Mesendoderm (in vitro differentiated cells): Measurements from ENCODE around the gene MS4A13. TPM values are rescaled to one million over a fixed set of nuclear protein-coding genes. Genes with fewer than 3 reads are reported as not detected.

Source experiments
- DNase-seq: peaks from one replicate; pipeline ENCODE4 v3.0.0; 2013
- H2AK5ac ChIP-seq: 2 replicates; pipeline ENCODE4 v1.6.1; 2013; ENCODE audit warnings: low read length, inconsistent platforms
- H2BK120ac ChIP-seq: 2 replicates; pipeline ENCODE4 v1.6.1; 2013; ENCODE audit warnings: low read depth, mild to moderate bottlenecking, low read length, moderate library complexity, mixed read lengths
- H2BK15ac ChIP-seq: replicated peaks from 2 replicates; pipeline ENCODE4 v1.6.1; 2013; ENCODE audit warnings: low read depth, mild to moderate bottlenecking, moderate library complexity
- H2BK5ac ChIP-seq: 2 replicates; pipeline ENCODE4 v1.6.1; 2013; ENCODE audit warnings: low read length, inconsistent platforms
- H3K18ac ChIP-seq: 2 replicates; pipeline ENCODE4 v1.6.1; 2013; ENCODE audit warnings: mild to moderate bottlenecking, low read length, mixed read lengths
- H3K23ac ChIP-seq: one replicate; pipeline ENCODE4 v1.6.1; 2013; ENCODE audit warnings: low read length
- H3K27ac ChIP-seq: 2 replicates; pipeline ENCODE4 v1.5.1; 2013; ENCODE audit warnings: low read depth, mild to moderate bottlenecking, inconsistent platforms, low read length, moderate library complexity
- H3K27me3 ChIP-seq: 2 replicates; pipeline ENCODE4 v1.6.1; 2013; ENCODE audit warnings: low read length, control low read depth, mild to moderate bottlenecking, inconsistent platforms; ENCODE audit not compliant: insufficient read depth, poor library complexity
- H3K36me3 ChIP-seq: 2 replicates; pipeline ENCODE4 v1.6.1; 2013; ENCODE audit warnings: low read length, inconsistent platforms; ENCODE audit not compliant: control insufficient read depth, insufficient read depth
- H3K4ac ChIP-seq: one replicate; pipeline ENCODE4 v1.6.1; 2013; ENCODE audit warnings: low read depth, mild to moderate bottlenecking, low read length, moderate library complexity
- H3K4me1 ChIP-seq: 2 replicates; pipeline ENCODE4 v1.6.1; 2013; ENCODE audit warnings: low read depth, low read length, inconsistent platforms; ENCODE audit not compliant: control insufficient read depth
- H3K4me2 ChIP-seq: 2 replicates; pipeline ENCODE4 v1.6.1; 2013; ENCODE audit warnings: low read length
- H3K4me3 ChIP-seq: 2 replicates; pipeline ENCODE4 v1.5.1; 2013; ENCODE audit warnings: mild to moderate bottlenecking, low read length
- H3K56ac ChIP-seq: one replicate; pipeline ENCODE4 v1.6.1; 2013; ENCODE audit warnings: low read length
- H3K79me1 ChIP-seq: 2 replicates; pipeline ENCODE4 v1.6.1; 2013; ENCODE audit warnings: low read length, inconsistent platforms
- H3K79me2 ChIP-seq: 2 replicates; pipeline ENCODE4 v1.6.1; 2013; ENCODE audit warnings: mild to moderate bottlenecking, low read length; ENCODE audit not compliant: control insufficient read depth, insufficient read depth
- H3K9ac ChIP-seq: 2 replicates; pipeline ENCODE4 v1.6.1; 2013; ENCODE audit warnings: low read length, inconsistent platforms
- H4K5ac ChIP-seq: one replicate; pipeline ENCODE4 v1.6.1; 2013; ENCODE audit warnings: low read length
- H4K8ac ChIP-seq: one replicate; pipeline ENCODE4 v1.6.1; 2013; ENCODE audit warnings: low read depth, mild to moderate bottlenecking, control low read depth, low read length, moderate library complexity
- WGBS: extraction: QIAGEN DNeasy Blood & Tissue Kit; methylation state at CpG from one replicate; pipeline ENCODE4 v1.1.7; 2013; ENCODE audit warnings: low lambda C conversion rate, missing lambda C conversion rate; ENCODE audit not compliant: insufficient coverage; ENCODE audit errors: extremely low coverage; 5-methylcytosine and 5-hydroxymethylcytosine counted together
- polyA plus RNA-seq, 2 experiments: library from polyadenylated mRNA; stranded (reverse); fragments of 200-250 nt; gene quantifications; one replicate each; pipeline ENCODE4 v1.2.3, GENCODE V29; 2013

MS4A13 gene, protein sequence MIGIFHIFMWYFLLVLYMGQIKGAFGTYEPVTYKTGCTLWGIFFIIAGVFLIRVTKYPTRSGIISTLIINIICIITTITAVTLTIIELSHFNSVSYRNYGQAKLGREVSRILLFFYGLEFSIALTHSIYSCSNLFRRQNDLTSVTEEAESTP
- polyA plus RNA-seq (2013, experiment 1 of 2), result not detected
- not detected for polyA plus RNA-seq (2013, experiment 2 of 2)

DNA sequence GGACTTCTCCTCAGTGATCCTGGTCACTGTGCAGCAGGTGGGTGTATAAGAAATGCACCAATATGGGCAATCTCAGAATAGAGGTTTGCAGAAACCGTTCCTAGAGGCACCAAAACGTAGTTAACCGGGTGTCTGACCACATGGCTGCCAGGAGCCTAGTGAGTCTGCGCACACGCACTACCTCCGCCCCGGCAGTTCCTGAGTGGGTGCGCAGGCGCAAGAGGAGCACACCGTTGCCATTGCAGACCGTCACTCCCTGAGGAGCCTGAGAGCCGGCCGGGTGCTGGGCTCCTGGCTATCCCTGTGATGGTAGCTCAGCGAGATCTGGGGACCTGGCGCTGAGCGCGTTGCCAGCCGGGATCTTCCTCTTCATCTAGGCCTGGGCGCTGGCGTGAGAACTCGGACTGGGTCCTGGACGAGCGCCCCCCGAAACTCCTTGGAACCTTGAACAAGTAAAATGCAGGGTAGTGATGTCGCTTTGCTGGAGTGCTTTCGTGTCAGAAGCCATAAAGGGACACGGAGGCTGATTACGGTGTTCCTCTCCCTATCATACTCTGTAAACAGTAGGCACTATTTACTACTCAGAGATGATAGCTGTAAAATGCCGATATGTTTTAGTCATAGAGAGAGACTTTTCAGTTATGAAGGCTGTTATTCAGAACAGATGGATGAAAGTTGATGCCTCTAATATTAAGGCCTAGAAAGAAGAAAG lies at the start of gene MS4A13:
Gene MS4A13, plus strand, starts transcription at position 249 of the 712 bp plus-strand sequence. CDS start 2,692 bp downstream, outside the sequence.
- WGBS, result no CpG with 5 or more reads among the region's 29 CpGs
- no peak within 1 kb of the TSS for H4K5ac ChIP-seq
- no peak within 1 kb of the TSS for H2BK5ac ChIP-seq
- H2BK15ac ChIP-seq, result no peak within 1 kb of the TSS
- no peaks in the 10 kb centered on the region for H3K36me3 ChIP-seq
- no peak within 1 kb of the TSS for H2BK120ac ChIP-seq
- no peak within 1 kb of the TSS for H3K23ac ChIP-seq
- H3K4me1 ChIP-seq, result no peaks in the 10 kb centered on the region
- no peak within 1 kb of the TSS for H3K4ac ChIP-seq
- H3K27me3 ChIP-seq, result no peaks in the 10 kb centered on the region
- H3K18ac ChIP-seq, result no peak within 1 kb of the TSS
- no peak within 1 kb of the TSS for H3K4me3 ChIP-seq
- H3K9ac ChIP-seq, result no peak within 1 kb of the TSS
- no peaks in the 10 kb centered on the region for H3K79me2 ChIP-seq
- no peak within 1 kb of the TSS for H3K56ac ChIP-seq
- H3K27ac ChIP-seq, result no peak within 1 kb of the TSS
- no peaks in the 10 kb centered on the region for H3K79me1 ChIP-seq
- no peak within 1 kb of the TSS for H4K8ac ChIP-seq
- no peak within 1 kb of the TSS for H3K4me2 ChIP-seq
- no peak for DNase-seq
- H2AK5ac ChIP-seq, result no peak within 1 kb of the TSS

- Histone ChIP-seq H3K4ac (no peak overlapping the region), H2BK5ac (no peak overlapping the region), H3K4me1 (no peaks in the 10 kb centered on the region), H3K4me2 (no peak overlapping the region), H4K5ac (no peak overlapping the region), H2AK5ac (no peak overlapping the region), H3K18ac (no peak overlapping the region), H2BK120ac (no peak overlapping the region), H4K8ac (no peak overlapping the region), H3K36me3 (no peaks in the 10 kb centered on the region), H2BK15ac (no peak overlapping the region), H3K79me1 (no peaks in the 10 kb centered on the region), H3K27ac (no peak overlapping the region), H3K23ac (no peak overlapping the region), H3K79me2 (no peaks in the 10 kb centered on the region), H3K9ac (no peak overlapping the region), H3K4me3 (no peak overlapping the region), H3K27me3 (no peaks in the 10 kb centered on the region), H3K56ac (no peak overlapping the region)
- WGBS, result no CpG with 5 or more reads among the region's 2 CpGs
- DNase-seq, result no peak
Observed at GRCh38 chr11:60468829-60469228, 46.4 kb upstream of the MS4A13 start.

GRCh38 chr11:60469723-60470122 lies 45.5 kb upstream of the MS4A13 start:
- Histone ChIP-seq H2BK5ac (no peak overlapping the region), H4K8ac (no peak overlapping the region)
- no CpG with 5 or more reads among the region's 2 CpGs for WGBS

DNA sequence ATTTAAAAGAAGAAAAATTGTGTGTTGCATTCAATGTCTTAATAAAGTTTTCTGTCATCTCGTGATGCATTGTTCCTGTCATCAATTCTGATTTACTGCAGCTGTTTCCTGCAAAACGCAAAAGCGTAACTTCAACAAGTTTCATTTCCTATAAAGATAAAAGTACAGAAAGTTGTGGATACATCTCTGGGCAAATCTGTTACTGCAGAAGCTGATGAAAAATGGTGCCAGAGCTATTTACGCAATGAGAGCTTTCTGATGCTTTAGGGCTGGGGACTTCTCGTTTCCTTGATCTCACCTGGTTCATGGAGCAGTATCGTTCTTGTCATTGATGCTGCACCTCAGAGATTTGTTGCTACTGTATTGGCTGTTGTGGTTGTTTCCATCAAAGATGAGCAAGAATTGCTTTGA lies 38.2 kb upstream of the MS4A13 start:
- Histone ChIP-seq H3K4me1 (no peaks in the 10 kb centered on the region), H2AK5ac (no peak overlapping the region), H3K27ac (no peak overlapping the region), H3K79me2 (no peaks in the 10 kb centered on the region), H3K56ac (no peak overlapping the region), H3K9ac (no peak overlapping the region), H3K4me3 (no peak overlapping the region), H3K23ac (no peak overlapping the region), H3K36me3 (no peaks in the 10 kb centered on the region), H2BK15ac (no peak overlapping the region), H2BK5ac (no peak overlapping the region), H3K27me3 (no peaks in the 10 kb centered on the region), H4K8ac (no peak overlapping the region), H3K79me1 (no peaks in the 10 kb centered on the region), H3K4ac (no peak overlapping the region), H3K18ac (no peak overlapping the region), H2BK120ac (no peak overlapping the region), H3K4me2 (no peak overlapping the region), H4K5ac (no peak overlapping the region)
- DNase-seq, result no peak
- no CpG with 5 or more reads among the region's 6 CpGs for WGBS

More at GRCh38 chr11:60469723-60470122, 45.5 kb upstream of the MS4A13 start:
- Histone ChIP-seq H3K79me2 (no peaks in the 10 kb centered on the region), H3K23ac (no peak overlapping the region), H4K5ac (no peak overlapping the region), H3K79me1 (no peaks in the 10 kb centered on the region), H3K9ac (no peak overlapping the region), H3K27me3 (no peaks in the 10 kb centered on the region), H2BK120ac (no peak overlapping the region), H3K4me3 (no peak overlapping the region), H3K4ac (no peak overlapping the region), H2AK5ac (no peak overlapping the region), H2BK15ac (no peak overlapping the region), H3K4me1 (no peaks in the 10 kb centered on the region), H3K56ac (no peak overlapping the region), H3K4me2 (no peak overlapping the region), H3K27ac (no peak overlapping the region), H3K36me3 (no peaks in the 10 kb centered on the region), H3K18ac (no peak overlapping the region)
- DNase-seq, result no peak

DNA sequence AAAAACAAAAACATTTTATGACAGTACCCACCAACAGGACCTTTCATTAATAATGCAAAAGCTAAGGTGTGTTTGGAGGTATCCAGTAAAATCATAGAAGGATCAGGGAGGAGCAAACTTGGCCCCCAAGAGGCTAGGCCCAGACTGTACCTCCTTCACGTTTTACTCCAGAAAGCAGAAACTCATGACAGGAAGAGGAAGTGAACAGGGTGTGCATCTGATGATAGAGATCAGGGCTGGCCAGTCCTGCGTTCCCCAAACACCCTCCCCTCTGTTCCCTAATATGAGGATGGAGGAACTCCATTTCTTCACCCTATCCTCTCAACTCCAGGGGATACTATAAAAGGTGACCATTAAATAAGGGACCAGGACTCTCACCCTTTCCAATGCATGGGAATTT lies 32.8 kb upstream of the MS4A13 start:
- no peak overlapping the region for H4K5ac ChIP-seq
- no peak overlapping the region for H4K8ac ChIP-seq
- no peak for DNase-seq
- H3K56ac ChIP-seq, result no peak overlapping the region
- H3K18ac ChIP-seq, result no peak overlapping the region
- H3K27ac ChIP-seq, result no peak overlapping the region
- no peaks in the 10 kb centered on the region for H3K27me3 ChIP-seq
- no peak overlapping the region for H3K9ac ChIP-seq
- H3K4me1 ChIP-seq, result no peaks in the 10 kb centered on the region
- H3K4ac ChIP-seq, result no peak overlapping the region
- no peak overlapping the region for H2AK5ac ChIP-seq
- H3K4me3 ChIP-seq, result no peak overlapping the region
- no peaks in the 10 kb centered on the region for H3K79me1 ChIP-seq
- H2BK120ac ChIP-seq, result no peak overlapping the region
- H3K23ac ChIP-seq, result no peak overlapping the region
- no peak overlapping the region for H2BK15ac ChIP-seq
- WGBS, result no CpG with 5 or more reads among the region's 2 CpGs
- H3K79me2 ChIP-seq, result no peaks in the 10 kb centered on the region
- H3K36me3 ChIP-seq, result no peaks in the 10 kb centered on the region
- H3K4me2 ChIP-seq, result no peak overlapping the region
- H2BK5ac ChIP-seq, result no peak overlapping the region
